NCI-H748 treated with DMSO at 0.1 percent for 48 hours (cell line): Measurements from ENCODE around the gene DIO1.

Experiments used
- DNase-seq: peaks from one replicate; lab custom pipeline; 2025; lab: John Stamatoyannopoulos, UW

Gene DIO1

GRCh38 chr1:53942127-53942957 lies 48.4 kb downstream of the DIO1 start:
- DNase-seq = no peak

GRCh38 chr1:53943090-53943489 lies 49.1 kb downstream of the DIO1 start:
- DNase-seq = no peak

DNA sequence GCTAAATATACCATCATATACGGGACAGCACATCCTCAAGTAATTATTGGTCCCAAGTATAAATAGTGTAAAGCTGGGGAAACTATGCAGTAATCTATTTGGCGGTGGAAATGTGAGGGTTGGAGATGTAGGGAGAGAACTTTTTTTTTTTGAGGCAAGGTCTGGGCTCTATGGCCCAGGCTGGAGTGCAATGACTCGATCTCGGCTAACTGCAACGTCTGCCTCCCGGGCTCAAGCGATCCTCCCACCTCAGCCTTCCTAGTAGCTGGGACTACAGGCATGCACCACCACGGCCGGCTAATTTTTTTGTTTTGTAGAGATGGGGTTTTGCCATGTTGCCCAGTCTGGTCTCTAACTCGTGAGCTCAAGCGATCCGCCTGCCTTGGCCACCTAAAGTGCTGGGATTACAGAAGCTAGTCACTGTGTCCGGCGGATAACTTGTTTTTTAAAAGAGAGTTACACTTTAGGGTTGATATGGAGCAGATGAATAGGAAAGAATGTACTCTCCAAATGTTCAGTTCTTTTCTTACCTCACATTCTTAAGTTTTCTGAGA lies 49.6 kb downstream of the DIO1 start:
- no peak for DNase-seq

DNA sequence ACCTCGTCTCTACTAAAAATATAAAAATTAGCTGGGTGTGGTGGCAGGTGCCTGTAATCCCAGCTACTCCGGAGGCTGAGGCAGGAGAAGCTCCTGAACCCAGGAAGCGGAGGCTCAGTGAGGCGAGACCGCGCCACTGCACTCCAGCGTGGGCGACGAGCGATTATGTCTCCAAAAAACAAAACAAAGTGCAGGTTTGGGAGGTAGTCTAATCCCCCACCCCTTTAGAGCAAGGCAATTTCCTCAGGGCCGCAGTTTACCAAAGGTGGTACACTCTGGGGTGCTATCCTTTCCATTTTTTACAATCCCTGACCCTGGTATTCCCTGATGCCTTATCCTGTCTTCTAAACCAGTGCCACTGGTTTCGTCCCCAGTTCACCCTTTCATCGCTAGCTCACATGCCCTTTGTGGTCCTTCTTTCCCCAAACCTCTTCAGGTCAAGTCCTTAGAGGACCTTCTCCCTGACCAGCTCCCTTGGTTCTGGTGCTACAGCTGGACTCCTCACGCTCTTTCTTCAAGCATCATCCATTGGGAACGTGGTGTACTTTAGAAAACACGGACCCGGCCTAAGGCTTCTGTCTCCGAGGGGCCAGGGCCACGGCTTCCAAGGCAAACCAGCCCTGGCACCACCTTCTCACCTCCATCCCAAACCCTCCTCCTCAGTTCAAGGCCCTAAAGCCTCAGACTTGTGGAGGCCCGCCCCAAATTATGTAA lies 50.6 kb downstream of the DIO1 start:
- no peak for DNase-seq

DNA sequence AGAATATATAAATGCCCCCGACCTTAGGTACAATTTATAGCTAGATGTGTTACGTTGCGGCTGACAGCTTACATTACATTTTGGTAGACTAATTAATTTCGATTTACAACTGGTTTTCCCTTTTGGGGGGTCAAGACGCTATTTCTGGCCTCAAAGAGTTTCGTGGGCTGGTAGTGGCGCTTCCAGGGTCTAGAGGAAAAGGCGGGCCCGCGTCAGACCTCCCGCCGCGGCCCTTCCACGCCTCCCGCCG lies 51.1 kb downstream of the DIO1 start:
- peak; percentile 63 for DNase-seq

- DNase-seq = peak; percentile 90
Measured at GRCh38 chr1:53945433-53946251, 51.7 kb downstream of the DIO1 start, which contains the start of gene IFT25. IFT25 (minus strand) TSS chr1:53945699; CDS start chr1:53940082, 5,617 bp downstream.

DNA sequence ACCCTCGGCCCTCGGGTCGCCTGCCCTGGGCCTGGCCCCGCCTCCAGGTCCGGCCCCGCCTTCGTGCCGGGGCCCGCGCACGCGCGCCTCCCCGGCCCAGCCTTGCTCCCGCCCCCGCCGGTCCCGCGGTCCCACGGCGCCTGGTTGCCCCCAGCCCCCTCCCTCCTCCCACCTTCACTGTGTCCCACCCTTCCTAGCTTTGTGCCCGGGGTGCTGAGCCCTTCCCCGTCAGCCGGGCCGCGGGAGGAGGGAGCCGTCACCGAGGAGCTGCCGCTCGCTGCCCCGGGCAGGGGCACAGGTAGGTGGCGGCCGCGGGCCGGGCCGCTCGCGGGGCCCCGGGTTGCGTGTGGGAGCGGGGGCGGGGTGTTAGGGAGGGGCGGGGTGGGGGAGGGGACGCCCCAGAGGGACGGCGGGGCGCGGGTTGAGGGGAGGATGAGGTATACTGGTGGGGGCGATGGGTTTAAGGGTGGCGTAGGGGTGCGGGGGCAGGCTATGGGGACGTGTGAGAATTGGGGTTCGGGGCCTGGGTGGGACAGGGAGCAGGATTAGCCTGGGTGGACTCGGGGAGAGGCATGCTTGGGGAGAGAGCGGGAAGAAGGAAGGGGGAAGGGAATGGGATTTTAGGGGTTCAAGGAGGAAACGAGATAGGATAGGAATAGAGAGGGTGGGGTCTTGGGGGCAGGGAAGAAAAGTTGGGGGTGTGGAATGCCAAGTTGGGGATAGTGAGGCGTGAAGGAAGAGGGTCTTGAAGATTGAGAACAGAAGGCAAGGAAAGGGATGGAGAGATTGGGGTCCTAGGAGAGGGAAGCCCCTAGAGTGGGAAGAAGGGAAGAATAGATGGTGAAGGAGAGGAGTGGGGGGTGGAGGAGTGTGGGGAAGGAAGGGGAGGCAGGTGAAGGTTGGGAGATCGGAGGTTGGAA lies 52.5 kb downstream of the DIO1 start, which contains the start of gene LRRC42:
Gene LRRC42 (plus strand): TSS at position 99 of the 920 bp plus-strand sequence. CDS start 5,650 bp downstream, outside the sequence.
- DNase-seq = no peak

GRCh38 chr1:53947172-53947907 lies 53.4 kb downstream of the DIO1 start:
- no peak for DNase-seq

DNA sequence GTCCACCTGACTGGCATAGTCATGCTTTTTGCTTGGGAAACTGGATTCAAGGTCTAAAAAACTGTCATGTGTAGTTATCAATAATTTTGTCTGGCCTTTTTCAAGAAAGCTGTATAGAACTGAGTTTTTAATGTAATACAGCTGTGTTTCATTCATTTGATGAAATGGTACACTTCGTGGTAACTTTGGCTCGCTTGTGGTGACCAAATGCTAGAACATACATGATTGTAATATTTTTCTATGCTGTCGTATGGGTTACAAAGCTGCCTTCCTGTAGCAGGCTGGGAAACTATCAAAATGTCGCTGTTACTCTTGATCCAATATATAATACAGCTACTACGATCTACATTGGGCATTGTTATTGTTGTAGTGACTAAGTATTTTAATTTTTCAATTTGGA lies 54.3 kb downstream of the DIO1 start:
- no peak for DNase-seq

- DNase-seq = peak; percentile 23
Measured at GRCh38 chr1:53949023-53949990, 55.3 kb downstream of the DIO1 start.

- DNase-seq = no peak
Measured at GRCh38 chr1:53951697-53952096, 57.7 kb downstream of the DIO1 start.

DNA sequence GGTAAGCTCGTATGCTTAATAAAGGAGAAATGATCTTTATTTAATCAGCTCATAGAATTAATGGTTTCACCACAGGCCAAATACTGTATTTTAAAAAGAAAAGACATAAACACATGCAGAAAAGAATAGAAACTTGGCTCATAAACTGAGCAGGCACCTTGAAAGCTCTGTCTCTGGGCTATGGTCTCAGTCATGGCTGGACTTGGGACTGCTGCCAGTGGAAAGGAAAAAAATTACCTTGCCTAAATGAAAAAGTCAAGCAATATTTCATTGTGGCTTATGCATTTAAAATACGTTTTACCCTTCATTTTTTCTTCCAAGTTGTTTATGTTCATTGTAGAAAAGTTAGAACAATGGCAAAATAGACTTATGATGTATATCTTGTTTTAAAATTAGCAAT lies 60.1 kb downstream of the DIO1 start:
- DNase-seq = no peak

DNA sequence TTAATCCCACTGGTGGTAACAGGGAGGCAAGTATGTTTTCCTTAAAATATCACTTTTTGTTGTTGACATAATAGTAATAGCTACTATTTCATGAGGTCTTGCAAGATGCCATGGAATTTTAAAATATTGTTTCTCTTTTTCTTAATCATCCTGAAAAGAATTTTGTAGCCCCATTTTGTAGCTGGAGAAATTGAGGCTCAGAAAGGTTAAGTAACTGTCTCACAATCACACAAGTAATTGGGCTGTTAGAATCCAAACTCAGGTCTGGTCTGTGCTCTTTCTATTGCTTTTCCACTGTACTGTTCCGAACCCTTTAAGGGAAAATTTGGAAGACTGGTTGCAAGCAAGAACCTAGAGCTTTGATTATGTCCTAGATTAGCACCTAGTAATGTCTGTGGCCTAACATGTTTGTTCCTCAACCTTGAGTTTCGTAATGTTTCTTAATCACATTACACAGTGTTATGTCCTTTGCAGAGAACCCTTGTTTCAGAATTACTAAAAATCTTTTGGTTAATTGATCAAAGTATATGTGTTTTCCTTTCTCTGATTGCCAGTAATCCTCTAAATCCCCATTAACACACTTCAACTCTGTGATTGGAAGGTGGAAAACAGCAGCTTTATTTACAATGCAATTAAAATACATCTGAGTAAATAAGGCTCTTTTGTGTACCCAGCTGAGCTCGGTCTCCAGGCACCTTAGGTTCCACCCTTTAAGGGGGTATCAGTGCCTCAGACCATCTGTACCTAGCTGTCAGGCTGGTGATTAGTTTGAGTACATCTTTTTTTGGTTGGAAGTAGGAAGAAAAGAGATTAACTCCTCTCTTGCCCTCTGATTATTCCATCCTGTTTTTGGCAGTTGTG lies 62.6 kb downstream of the DIO1 start:
- peak; percentile 96 for DNase-seq

- peak; percentile 79 for DNase-seq
Measured at GRCh38 chr1:53957194-53957818, 63.3 kb downstream of the DIO1 start.

- DNase-seq = no peak
Measured at GRCh38 chr1:53959664-53960250, 65.8 kb downstream of the DIO1 start.
